Measurements from ENCODE around the gene SCYL3. TPM values are rescaled to one million over a fixed set of nuclear protein-coding genes. Genes with fewer than 3 reads are reported as not detected.

SCYL3 gene, protein sequence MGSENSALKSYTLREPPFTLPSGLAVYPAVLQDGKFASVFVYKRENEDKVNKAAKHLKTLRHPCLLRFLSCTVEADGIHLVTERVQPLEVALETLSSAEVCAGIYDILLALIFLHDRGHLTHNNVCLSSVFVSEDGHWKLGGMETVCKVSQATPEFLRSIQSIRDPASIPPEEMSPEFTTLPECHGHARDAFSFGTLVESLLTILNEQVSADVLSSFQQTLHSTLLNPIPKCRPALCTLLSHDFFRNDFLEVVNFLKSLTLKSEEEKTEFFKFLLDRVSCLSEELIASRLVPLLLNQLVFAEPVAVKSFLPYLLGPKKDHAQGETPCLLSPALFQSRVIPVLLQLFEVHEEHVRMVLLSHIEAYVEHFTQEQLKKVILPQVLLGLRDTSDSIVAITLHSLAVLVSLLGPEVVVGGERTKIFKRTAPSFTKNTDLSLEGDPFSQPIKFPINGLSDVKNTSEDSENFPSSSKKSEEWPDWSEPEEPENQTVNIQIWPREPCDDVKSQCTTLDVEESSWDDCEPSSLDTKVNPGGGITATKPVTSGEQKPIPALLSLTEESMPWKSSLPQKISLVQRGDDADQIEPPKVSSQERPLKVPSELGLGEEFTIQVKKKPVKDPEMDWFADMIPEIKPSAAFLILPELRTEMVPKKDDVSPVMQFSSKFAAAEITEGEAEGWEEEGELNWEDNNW
- total RNA-seq: 8.0 and 9.2 TPM in 2 replicates
- long read RNA-seq, full-length matches to known transcripts: 21 of 44 reads
- long read RNA-seq, partial matches to known transcripts: 9 of 44 reads
- long read RNA-seq, other reads (novel, unspliced or antisense): 14 of 44 reads

DNA sequence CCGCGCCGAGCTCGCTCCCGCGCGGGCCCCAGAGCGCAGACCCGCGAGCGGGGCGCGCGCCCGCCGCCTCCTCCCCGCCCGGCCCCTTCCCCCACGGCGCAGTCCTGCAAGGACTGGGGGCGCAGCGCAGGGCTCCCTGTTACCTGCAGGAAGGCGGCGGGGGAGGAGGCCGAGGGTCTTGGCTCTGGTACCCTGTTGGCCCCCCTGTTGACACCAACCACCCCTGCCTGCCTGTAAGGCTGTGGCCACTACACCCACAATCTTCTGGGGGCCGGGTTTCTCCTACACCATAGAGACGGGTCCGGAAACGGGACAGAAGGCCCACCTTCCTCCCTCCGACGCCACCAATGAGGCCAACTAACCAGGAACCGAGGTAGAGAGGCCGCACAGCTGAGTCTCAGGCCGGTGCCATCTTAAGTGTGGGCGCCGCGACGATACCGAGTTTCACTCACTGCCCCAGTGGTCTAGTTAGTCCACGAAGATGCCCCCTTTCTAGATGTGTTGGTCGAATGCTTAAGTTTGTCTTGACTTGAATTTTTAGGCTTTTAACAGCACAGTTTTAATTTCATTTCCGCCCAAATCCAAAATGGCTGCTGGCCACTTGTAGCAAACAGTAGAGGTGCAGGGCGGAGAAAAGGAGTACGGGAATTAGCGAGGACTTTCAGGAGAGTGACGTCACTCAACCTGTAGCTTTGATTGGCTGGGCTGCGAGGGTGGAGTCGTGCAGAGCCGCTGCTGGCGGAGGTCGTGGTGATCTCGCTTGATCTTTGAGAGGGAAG, at the start of gene SCYL3:
Gene SCYL3, minus strand, starts transcription at position 252 of the 779 bp plus-strand sequence. CDS start 5,056 bp downstream, outside the sequence.
- peaks cover 31% of the 10 kb centered on the region for H3K4me1 Mint-ChIP-seq (ENCODE audit: unreplicated experiment)
- H3K9me3 Mint-ChIP-seq (ENCODE audit: unreplicated experiment): no peaks in the 10 kb centered on the region
- peaks cover 14% of the 10 kb centered on the region for H3K27me3 Mint-ChIP-seq (ENCODE audit: unreplicated experiment)
- DNase-seq (ENCODE audit: extremely low spot score, unreplicated experiment): peak; percentile 96
- TF ChIP-seq, protein P1, sequence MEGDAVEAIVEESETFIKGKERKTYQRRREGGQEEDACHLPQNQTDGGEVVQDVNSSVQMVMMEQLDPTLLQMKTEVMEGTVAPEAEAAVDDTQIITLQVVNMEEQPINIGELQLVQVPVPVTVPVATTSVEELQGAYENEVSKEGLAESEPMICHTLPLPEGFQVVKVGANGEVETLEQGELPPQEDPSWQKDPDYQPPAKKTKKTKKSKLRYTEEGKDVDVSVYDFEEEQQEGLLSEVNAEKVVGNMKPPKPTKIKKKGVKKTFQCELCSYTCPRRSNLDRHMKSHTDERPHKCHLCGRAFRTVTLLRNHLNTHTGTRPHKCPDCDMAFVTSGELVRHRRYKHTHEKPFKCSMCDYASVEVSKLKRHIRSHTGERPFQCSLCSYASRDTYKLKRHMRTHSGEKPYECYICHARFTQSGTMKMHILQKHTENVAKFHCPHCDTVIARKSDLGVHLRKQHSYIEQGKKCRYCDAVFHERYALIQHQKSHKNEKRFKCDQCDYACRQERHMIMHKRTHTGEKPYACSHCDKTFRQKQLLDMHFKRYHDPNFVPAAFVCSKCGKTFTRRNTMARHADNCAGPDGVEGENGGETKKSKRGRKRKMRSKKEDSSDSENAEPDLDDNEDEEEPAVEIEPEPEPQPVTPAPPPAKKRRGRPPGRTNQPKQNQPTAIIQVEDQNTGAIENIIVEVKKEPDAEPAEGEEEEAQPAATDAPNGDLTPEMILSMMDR (IDR thresholded peaks at IDR 0.05): no peak
- peak within 1 kb of the TSS; percentile 99 for H3K27ac Mint-ChIP-seq (ENCODE audit: unreplicated experiment)
- H3K36me3 Mint-ChIP-seq (ENCODE audit: unreplicated experiment): no peaks in the 10 kb centered on the region
- H3K4me3 Mint-ChIP-seq (ENCODE audit: unreplicated experiment): peak within 1 kb of the TSS; percentile 80

DNA sequence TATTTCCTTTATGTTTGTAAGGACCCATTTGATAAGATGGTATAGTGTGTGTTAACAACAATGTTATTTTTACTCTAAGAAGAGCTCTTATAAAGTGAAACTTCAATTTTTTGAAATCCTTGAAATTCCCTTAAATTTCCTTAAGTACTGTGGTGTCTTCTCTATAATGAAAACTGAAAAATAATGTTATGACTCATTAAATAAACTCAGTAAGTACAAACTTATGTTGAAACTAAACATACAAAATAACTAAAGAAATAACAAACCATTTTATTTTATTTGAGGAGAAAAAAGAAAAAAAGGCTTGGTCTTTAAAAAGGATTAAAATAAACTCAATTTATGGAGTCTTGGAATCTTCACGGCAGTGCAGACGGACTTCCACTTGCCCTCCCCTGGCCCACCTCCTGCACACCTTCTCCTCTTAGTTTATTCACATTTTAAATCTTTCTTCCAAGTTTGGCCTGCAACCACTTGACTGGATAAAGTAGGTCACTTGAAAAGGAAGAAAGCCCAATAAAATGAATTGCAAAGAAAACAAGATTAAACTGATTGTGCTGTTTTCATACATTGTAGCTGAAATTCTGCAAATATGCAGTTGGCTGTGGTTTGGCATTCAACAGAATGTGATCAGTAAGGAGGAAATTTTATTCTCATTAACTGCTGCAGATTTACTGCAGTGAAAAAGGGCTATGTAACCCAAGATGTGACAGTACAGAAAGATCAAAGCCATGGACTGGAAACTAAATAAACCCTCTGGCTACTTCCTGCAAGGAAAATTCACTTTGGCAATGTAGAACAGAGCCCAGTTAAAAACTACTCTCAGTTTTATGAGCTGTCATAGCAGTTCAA, 48.5 kb upstream of the SCYL3 start:
- H3K4me1 Mint-ChIP-seq (ENCODE audit: unreplicated experiment): peaks cover 35% of the 10 kb centered on the region
- no peak for DNase-seq (ENCODE audit: extremely low spot score, unreplicated experiment)
- H3K27me3 Mint-ChIP-seq (ENCODE audit: unreplicated experiment): no peaks in the 10 kb centered on the region
- peaks cover 15% of the 10 kb centered on the region for H3K36me3 Mint-ChIP-seq (ENCODE audit: unreplicated experiment)
- TF ChIP-seq, protein P1 (IDR thresholded peaks at IDR 0.05): no peak
- H3K27ac Mint-ChIP-seq (ENCODE audit: unreplicated experiment): peak overlapping the region; percentile 88
- H3K9me3 Mint-ChIP-seq (ENCODE audit: unreplicated experiment): peaks cover 15% of the 10 kb centered on the region
- H3K4me3 Mint-ChIP-seq (ENCODE audit: unreplicated experiment): peak overlapping the region; percentile 55

DNA sequence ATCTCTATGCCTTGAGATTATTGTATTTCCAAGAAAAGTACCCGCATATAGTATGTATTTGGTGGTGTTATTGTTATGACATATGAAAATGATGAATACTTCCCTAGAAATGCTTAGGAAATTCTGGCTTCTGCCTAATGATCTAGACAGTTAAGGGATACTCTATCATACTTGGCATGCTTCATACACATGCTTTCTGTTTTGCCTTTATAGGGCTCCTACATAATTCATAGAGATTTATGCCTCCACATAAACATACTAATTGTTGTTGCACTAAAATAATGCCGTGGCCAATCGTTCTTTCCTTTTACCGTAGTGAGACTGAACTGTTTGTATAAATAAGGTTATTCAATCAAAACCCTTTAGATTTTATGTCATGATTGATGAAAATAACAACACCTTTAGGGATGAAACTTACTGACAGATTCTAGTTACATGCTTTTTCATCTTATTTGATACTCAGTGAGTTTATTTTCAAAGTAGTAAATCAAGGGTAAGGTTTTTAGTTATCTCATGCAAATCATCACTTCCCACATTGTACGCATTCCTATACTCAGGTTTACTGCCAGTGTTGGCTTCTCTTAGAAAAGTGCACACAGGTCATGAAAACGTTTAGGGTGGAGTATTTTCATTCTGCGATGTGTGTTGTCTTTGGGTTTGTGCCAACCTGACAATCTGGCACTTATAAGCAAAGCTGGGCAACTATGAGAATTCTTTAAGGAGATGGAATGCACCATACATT, 40.5 kb upstream of the SCYL3 start:
- TF ChIP-seq, protein P1 (IDR thresholded peaks at IDR 0.05): no peak
- Mint-ChIP-seq H3K27ac (ENCODE audit: unreplicated experiment) (peak overlapping the region; percentile 55), H3K4me1 (ENCODE audit: unreplicated experiment) (peaks cover 53% of the 10 kb centered on the region), H3K36me3 (ENCODE audit: unreplicated experiment) (peaks cover 8% of the 10 kb centered on the region), H3K27me3 (ENCODE audit: unreplicated experiment) (no peaks in the 10 kb centered on the region), H3K4me3 (ENCODE audit: unreplicated experiment) (peak overlapping the region; percentile 30), H3K9me3 (ENCODE audit: unreplicated experiment) (peaks cover 8% of the 10 kb centered on the region)
- DNase-seq (ENCODE audit: extremely low spot score, unreplicated experiment): no peak

DNA sequence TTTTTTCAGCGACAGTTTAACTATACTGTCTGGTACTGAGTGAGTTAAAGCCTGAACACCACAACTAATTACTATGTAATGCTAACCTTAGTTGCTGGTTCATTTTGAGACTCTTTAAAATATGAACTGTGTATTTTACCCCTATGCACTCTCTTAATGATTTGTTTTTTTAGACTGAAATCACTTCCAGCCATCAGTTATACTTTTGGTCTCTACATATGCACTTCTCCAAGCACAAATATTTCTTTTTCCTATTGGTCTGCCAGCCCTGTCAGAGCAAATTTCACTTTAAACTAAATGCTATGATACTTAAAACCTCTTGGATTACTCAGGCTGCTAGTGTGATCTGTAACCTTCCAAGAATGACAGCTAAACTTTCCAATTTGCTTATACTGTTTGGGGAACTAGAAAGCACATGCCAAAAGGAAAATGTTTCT, 38.1 kb upstream of the SCYL3 start:
- peak overlapping the region; percentile 75 for H3K27ac Mint-ChIP-seq (ENCODE audit: unreplicated experiment)
- TF ChIP-seq, protein P1 (IDR thresholded peaks at IDR 0.05): no peak
- H3K4me1 Mint-ChIP-seq (ENCODE audit: unreplicated experiment): peaks cover 58% of the 10 kb centered on the region
- H3K4me3 Mint-ChIP-seq (ENCODE audit: unreplicated experiment): peak overlapping the region; percentile 30
- H3K27me3 Mint-ChIP-seq (ENCODE audit: unreplicated experiment): no peaks in the 10 kb centered on the region
- no peaks in the 10 kb centered on the region for H3K9me3 Mint-ChIP-seq (ENCODE audit: unreplicated experiment)
- H3K36me3 Mint-ChIP-seq (ENCODE audit: unreplicated experiment): no peaks in the 10 kb centered on the region
- DNase-seq (ENCODE audit: extremely low spot score, unreplicated experiment): no peak

Data from osteocyte (in vitro differentiated cells).